Loucy (cell line): ENCODE results near the gene ADCY7.

ENCODE experiments used
- H2AFZ ChIP-seq: fragments of 200-600 bp; sonication (generic); 2 replicates; pipeline ENCODE4 v1.6.0; 2016; ENCODE audit warnings: antibody characterized with exemption, mild to moderate bottlenecking, low read length, moderate library complexity
- H3F3A ChIP-seq: fragments of 200-600 bp; 2 replicates; pipeline ENCODE4 v1.6.0; 2016; ENCODE audit warnings: antibody characterized with exemption, low read depth, mild to moderate bottlenecking
- H3K27me3 ChIP-seq: fragments of 200-600 bp; sonication (generic); 2 replicates; pipeline ENCODE4 v1.6.1; 2014; ENCODE audit warnings: low read length, mild to moderate bottlenecking; ENCODE audit not compliant: insufficient read depth, poor library complexity, severe bottlenecking
- H3K36me3 ChIP-seq: fragments of 200-600 bp; sonication (generic); 2 replicates; pipeline ENCODE4 v1.6.1; 2016; ENCODE audit warnings: low read length; ENCODE audit not compliant: insufficient read depth
- H3K4me1 ChIP-seq: fragments of 200-600 bp; sonication (generic); 2 replicates; pipeline ENCODE4 v1.5.1; 2014; ENCODE audit warnings: low read length, mild to moderate bottlenecking; ENCODE audit not compliant: insufficient read depth, poor library complexity, severe bottlenecking
- H3K4me2 ChIP-seq: fragments of 200-600 bp; sonication (generic); 2 replicates; pipeline ENCODE4 v1.6.0; 2014; ENCODE audit warnings: antibody characterized with exemption, low read length, low read depth, mild to moderate bottlenecking; ENCODE audit not compliant: poor library complexity, severe bottlenecking
- H3K4me3 ChIP-seq: fragments of 200-600 bp; sonication (generic); 2 replicates; pipeline ENCODE4 v1.5.1; 2014; ENCODE audit warnings: low read length, mild to moderate bottlenecking, mixed read lengths; ENCODE audit not compliant: poor library complexity, severe bottlenecking
- H3K79me2 ChIP-seq: fragments of 200-600 bp; sonication (generic); 2 replicates; pipeline ENCODE4 v1.6.1; 2014; ENCODE audit warnings: low read length; ENCODE audit not compliant: insufficient read depth
- H3K9ac ChIP-seq: fragments of 200-600 bp; sonication (generic); 2 replicates; pipeline ENCODE4 v1.6.0; 2014; ENCODE audit warnings: mild to moderate bottlenecking, low read depth, low read length, moderate library complexity; ENCODE audit not compliant: poor library complexity, severe bottlenecking
- H3K9me2 ChIP-seq: fragments of 200-600 bp; sonication (generic); replicated peaks from 2 replicates; pipeline ENCODE4 v1.6.1; 2016; ENCODE audit warnings: low read depth, low read length, mixed read lengths
- H3K9me3 ChIP-seq: fragments of 200-600 bp; sonication (generic); 2 replicates; pipeline ENCODE4 v1.6.1; 2014; ENCODE audit warnings: mild to moderate bottlenecking, antibody characterized with exemption, low read length, low read depth; ENCODE audit not compliant: insufficient read depth
- H4K20me1 ChIP-seq: fragments of 200-600 bp; sonication (generic); 2 replicates; pipeline ENCODE4 v1.6.0; 2014; ENCODE audit warnings: antibody characterized with exemption, low read length, mild to moderate bottlenecking; ENCODE audit not compliant: insufficient read depth, poor library complexity, severe bottlenecking
- CTCF ChIP-seq: fragments of 200-600 bp; sonication (generic); conservative IDR thresholded peaks from 2 replicates; pipeline ENCODE4 v1.5.1; 2014; ENCODE audit warnings: mild to moderate bottlenecking, antibody characterized with exemption, low read length
- EZH2phosphoT487 ChIP-seq: fragments of 200-600 bp; IDR thresholded peaks from 2 replicates; pipeline ENCODE4 v1.6.1; 2018; ENCODE audit warnings: antibody characterized with exemption, mild to moderate bottlenecking, moderate library complexity, borderline replicate concordance

ADCY7 gene

GRCh38 chr16:50282010-50282538, 15.7 kb downstream of the ADCY7 start:
- H3K4me1 ChIP-seq = peaks cover 86% of the 10 kb centered on the region
- H3K9me3 ChIP-seq = no peaks in the 10 kb centered on the region
- peaks cover 94% of the 10 kb centered on the region for H3K79me2 ChIP-seq
- H2AFZ ChIP-seq = 0 out of 2 replicates have a peak overlapping the region, but pooled peaks have one; percentile 19
- TF ChIP-seq EZH2phosphoT487 = no peak
- no peak for TF ChIP-seq CTCF
- peak overlapping the region; percentile 84 for H3K4me2 ChIP-seq
- H3K27me3 ChIP-seq = no peaks in the 10 kb centered on the region
- peaks cover 11% of the 10 kb centered on the region for H4K20me1 ChIP-seq
- peak overlapping the region; percentile 75 for H3K9ac ChIP-seq
- peak overlapping the region; percentile 69 for H3K4me3 ChIP-seq
- H3K9me2 ChIP-seq = no peaks in the 10 kb centered on the region
- peaks cover 4% of the 10 kb centered on the region; the same call in 1 of the 2 replicates for H3K36me3 ChIP-seq
- H3F3A ChIP-seq = no peaks in the 10 kb centered on the region; the same call in 1 of the 2 replicates

- Histone ChIP-seq H3K79me2 (peaks cover 95% of the 10 kb centered on the region), H3K4me1 (peaks cover 77% of the 10 kb centered on the region), H3K27me3 (no peaks in the 10 kb centered on the region), H4K20me1 (peaks cover 9% of the 10 kb centered on the region), H3F3A (no peaks in the 10 kb centered on the region), H3K9me3 (no peaks in the 10 kb centered on the region), H3K4me3 (peak overlapping the region; percentile 22), H2AFZ (no peak overlapping the region), H3K9me2 (no peaks in the 10 kb centered on the region), H3K4me2 (peak overlapping the region; percentile 84), H3K9ac (peak overlapping the region; percentile 75), H3K36me3 (peaks cover 10% of the 10 kb centered on the region; the same call in 1 of the 2 replicates)
- TF ChIP-seq CTCF = no peak
- no peak for TF ChIP-seq EZH2phosphoT487
Measured at GRCh38 chr16:50282955-50283631, 16.7 kb downstream of the ADCY7 start.

- Histone ChIP-seq H3K27me3 (no peaks in the 10 kb centered on the region), H3K4me3 (peak overlapping the region; percentile 3), H2AFZ (no peak overlapping the region), H4K20me1 (peaks cover 13% of the 10 kb centered on the region), H3K79me2 (peaks cover 93% of the 10 kb centered on the region), H3K36me3 (peaks cover 18% of the 10 kb centered on the region; the same call in 1 of the 2 replicates), H3F3A (no peaks in the 10 kb centered on the region), H3K4me1 (peaks cover 65% of the 10 kb centered on the region), H3K9ac (peak overlapping the region; percentile 75), H3K9me3 (no peaks in the 10 kb centered on the region), H3K9me2 (no peaks in the 10 kb centered on the region), H3K4me2 (peak overlapping the region; percentile 84)
- no peak for TF ChIP-seq EZH2phosphoT487
Measured at GRCh38 chr16:50284131-50284911, 18.0 kb downstream of the ADCY7 start.
